ENCODE results near the gene SH3RF1.

Gene SH3RF1

DNA sequence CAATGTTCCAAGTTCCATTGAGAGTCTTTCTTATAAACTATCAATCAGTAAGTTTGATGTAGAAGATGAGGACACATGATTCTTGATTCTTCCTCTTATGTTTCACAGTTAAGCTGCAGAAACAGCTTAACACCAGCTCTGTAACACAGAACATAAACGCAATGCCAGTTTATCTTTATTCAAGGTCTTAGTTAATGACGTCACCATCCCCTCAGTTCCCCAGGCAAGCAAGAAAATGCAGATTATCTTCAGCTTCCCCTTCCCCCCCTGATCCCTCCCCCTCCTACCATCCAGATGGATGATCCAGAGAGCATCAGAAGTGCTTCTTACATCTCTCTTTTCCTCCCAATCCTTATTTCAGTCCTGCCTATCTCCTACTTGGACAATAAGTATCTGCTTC, 4.4 kb upstream of the SH3RF1 start:
- DNase-seq (ENCODE audit: low read depth, low spot score), result no peak

DNA sequence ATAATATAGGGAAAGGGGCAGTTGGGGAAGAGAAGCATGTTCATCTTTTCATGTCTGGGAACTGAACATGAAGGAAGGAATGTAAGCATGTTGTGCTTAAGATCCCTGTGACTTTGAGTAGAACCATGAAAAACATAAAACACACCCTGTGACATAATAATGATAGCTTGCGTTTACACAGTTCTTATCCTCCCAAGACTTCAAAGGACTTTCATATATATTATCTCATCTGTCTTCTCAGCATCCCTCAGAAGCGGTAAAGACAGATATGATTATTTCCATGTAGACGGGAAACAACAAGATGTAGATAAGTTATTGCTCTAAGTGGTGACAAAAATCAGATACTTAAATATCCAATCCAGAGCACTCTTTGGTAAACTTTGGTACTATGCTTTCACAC, 3.3 kb upstream of the SH3RF1 start:
- DNase-seq (ENCODE audit: low read depth, low spot score), result no peak

DNA sequence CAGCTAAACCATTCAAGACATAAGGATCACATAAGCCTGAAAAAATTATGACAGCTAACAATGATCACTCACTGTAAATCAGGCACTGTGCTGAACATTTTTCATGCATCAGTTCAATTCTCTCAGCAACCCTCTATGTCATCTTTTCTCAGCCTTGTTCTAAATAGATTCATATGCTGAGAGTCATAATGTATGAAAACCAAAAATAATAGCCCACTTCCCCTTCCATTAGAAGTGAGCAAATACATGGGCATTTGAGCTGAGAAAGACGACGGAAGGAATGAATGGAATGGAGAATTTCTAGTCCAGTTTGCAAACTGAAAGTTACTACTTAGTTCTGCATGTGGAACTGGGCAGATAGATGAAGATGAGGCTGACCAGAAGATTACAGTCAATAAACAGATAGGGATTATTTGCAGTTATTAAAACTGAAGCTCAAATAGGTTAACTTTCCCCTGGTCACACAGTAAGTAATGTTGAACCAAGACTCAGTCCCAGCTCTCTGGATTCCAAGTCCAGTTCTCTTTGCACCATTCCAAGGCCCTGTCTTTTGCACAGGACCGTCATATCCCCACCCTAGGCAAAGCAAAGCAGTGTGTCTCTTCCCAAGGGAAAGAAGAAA, 1.6 kb upstream of the SH3RF1 start:
- DNase-seq (ENCODE audit: low read depth, low spot score), result no peak

GRCh38 chr4:169271692-169272007, 894 bp upstream of the SH3RF1 start:
- no peak for DNase-seq (ENCODE audit: low read depth, low spot score)

DNA sequence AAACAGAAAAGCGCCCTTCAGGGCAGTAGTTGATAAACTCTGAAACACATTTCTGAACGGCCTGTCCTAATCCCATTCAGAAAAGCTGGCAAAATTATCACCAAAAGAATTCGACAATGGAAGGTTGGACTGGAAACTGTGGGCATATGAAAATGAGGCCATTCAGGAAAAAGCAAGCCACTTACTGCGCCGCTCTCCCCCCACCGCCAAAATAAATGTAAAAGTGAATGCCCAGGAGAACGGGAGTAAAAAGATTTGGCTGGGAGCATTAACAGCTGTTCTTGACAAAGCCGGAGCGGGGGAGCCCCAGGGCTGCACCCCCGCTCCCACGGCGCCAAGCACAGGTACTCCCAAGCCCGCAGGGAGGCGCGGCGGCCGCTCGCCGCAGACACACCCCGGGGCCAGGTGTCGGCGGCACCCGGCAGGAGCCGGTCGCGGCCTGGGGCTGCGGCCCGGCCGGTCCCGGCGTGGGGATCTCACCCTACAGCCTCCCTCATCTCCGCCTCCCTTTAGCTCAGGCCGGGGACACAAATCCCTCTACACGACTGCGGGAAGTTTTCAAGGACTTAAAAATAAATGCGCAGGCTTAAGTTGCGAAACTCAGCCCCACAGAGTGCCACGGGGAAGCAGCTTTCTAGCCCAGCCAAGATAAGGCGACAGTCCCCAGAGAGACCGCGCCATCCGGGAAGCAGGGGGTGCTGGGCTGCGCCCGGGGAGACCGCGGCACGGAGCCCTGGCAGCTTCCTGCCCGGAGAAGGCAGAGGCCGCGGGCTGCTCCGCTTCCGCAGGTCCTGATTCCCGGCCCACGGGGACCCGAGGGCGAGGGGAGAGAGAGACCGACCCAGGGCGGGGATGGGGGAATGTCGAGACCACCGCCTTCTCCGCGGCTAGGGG, 593 bp downstream of the SH3RF1 start:
- no peak for DNase-seq (ENCODE audit: low read depth, low spot score)

DNA sequence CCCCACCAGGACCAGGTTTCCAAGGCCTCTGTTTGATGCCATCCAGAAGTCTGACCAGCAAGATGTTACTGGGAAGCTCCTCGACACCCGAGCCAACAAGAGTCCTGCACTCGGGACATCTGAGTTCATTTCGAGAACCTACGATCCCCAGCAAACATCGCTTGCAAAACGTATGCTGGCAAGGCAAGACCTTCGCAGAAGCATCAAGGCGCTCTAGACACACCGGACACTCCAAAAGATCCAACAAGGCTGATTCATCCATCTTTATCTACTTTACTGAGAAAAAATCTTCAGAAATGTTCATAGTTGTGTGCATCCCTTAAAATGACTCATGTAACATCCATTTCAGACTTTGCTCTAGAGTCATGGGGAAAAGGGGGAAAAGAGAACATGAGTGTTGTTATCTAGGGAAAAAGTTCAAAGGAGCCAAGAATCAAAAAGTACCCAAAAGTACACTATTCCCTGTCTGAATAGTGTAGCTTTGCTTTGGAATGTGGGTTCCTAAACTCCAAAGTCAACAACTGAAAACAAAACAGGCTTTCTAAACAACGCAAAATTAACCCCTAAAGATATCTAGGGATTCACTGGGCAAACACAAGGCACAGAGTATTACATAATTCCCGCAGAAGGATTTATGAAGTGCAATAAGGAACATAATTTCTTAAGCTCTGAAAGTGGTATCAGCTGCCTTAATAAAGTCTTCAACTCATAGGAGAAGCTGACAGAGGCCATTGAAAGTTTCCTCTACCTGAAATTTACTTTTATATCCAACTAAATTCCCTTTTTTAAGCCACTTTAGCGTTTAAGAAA, 1.6 kb downstream of the SH3RF1 start:
- no peak for DNase-seq (ENCODE audit: low read depth, low spot score)

DNA sequence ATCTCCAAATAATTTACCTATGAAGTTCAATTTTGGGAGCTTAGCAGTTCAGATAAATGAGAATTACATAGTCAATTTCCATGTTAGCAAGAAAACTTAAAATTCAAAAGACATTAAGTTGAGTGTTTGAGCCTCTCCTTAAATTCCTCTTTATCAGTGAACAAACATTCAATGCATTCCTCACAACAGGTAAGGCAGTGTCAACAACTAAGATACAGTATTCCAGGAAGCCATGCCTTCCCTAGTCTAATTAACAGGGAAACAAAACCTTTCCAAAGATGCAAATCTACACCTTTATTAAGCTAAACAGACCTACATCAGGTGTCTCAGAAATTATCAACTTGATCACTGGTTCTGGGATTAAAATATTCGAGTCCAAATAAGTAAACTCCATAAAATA, 3.7 kb downstream of the SH3RF1 start:
- DNase-seq (ENCODE audit: low read depth, low spot score), result no peak

GRCh38 chr4:169266661-169267060, 4.1 kb downstream of the SH3RF1 start:
- DNase-seq (ENCODE audit: low read depth, low spot score), result no peak

DNA sequence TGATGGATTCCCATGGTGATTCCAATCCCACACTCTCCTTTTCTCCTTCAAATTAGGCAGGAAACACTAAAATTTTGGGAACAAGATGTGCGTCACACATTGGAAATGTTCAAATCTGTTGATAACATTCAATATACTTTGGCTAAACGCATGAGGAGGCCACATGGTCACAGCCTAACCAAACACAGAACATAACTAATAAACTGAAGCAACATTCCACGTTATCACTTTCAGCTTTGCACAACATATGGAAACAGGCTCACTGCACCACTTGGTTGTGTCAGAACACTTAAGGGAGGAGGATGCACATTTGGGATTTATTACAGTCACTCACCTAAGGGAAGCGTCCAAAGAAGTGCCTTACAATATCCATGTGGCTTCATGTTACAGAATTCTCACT, 4.7 kb downstream of the SH3RF1 start:
- no peak for DNase-seq (ENCODE audit: low read depth, low spot score)

GRCh38 chr4:169263791-169264392, 6.9 kb downstream of the SH3RF1 start:
- no peak for DNase-seq (ENCODE audit: low read depth, low spot score)

DNA sequence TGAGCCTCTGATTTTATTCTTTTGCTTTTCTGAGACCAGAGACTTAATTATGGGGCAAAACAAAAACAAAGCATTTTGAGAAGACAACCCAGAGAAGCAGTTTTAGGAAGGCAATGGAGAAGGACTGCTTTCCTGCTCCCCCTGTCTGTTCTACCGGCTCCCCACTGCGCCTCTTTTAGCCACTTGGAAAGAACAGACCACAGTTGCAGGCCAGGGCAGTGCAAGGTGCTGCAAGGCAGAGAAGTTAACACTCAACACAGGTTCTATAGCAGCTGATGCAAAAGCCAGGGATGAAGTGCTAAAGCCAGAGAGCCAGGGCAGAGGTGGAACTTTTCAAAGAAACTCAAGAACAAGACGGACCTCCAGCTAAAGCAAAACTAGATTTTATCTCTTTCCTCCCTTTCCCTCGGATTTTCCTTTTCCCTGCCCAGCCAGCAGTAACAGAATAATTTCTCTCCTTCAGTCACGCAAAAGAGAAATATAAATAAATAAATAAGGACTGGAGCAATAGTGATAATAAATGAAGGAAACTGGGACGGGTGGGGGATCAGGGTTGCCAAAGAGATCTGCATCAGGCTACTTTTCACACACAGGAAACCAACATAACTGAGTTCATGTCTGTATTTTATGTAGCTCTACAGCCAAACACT, 10.4 kb downstream of the SH3RF1 start:
- DNase-seq (ENCODE audit: low read depth, low spot score), result no peak

- no peak for DNase-seq (ENCODE audit: low read depth, low spot score)
Measured at GRCh38 chr4:169259271-169259670, 11.5 kb downstream of the SH3RF1 start.

DNA sequence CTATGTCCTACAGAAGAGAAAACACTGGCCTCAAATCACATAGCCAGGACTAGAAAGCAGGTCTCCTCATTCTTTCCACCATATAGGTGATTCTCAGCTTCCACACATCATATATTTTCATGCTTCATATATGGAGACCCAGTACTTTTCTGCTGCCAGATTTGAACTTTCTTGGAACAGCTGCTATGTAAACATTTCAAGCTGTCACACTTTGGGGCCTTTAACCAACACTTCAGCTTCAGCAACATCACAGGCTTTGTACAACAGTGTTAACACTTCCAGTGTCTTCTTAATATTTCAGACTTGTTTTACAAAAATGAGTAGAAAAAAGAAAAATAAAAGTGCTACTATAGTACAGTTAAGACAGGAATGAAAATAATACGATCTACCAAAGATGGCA, 12.6 kb downstream of the SH3RF1 start:
- no peak for DNase-seq (ENCODE audit: low read depth, low spot score)

- no peak for DNase-seq (ENCODE audit: low read depth, low spot score)
Measured at GRCh38 chr4:169256856-169257761, 13.6 kb downstream of the SH3RF1 start.

DNA sequence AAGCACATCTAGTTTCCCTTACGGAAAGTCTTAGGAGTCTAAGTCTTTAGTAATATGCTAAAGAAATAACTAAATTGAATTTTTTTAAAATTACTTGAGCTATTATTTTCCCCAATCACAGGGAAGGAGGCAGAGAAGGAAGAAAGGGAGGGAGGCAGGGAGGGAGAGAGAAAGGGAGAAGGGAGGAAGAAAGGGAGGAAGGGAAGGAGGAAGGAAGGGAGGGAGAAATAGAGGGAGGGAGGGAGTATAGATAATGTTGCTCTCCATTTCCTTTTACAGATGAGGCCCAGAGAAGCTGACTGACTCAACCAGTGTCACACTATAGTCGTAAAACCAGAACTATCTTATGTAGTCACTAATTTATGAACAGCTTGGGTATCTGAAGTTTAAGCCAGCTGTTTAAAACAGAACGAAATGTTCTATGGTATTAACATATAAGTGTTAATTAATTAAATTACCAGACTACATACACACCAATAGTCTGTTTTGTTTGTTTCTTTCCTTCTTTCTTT, 14.6 kb downstream of the SH3RF1 start:
- no peak for DNase-seq (ENCODE audit: low read depth, low spot score)

DNA sequence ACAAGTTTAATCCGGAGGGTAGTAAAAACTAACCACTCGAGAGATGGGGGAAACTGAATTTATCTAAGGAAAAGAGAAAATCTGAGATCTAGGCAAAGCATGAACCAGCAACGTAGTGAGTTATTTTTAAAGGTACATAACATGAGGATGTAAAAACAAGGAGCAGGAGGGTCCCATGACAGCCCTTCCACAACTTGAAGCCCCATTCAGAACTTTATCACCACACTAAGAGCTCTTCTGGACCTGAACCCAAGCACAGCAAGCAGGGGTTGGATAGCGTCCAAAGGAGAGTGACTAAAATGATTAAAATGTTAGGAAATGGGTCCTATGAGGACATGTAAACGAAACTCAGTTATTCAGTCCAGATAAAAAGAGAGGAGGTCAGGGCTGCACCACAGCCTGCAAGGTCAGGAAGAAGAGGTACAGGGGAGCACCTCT, 16.2 kb downstream of the SH3RF1 start:
- no peak for DNase-seq (ENCODE audit: low read depth, low spot score)

- DNase-seq (ENCODE audit: low read depth, low spot score), result no peak
Measured at GRCh38 chr4:169253904-169254303, 16.9 kb downstream of the SH3RF1 start.

DNA sequence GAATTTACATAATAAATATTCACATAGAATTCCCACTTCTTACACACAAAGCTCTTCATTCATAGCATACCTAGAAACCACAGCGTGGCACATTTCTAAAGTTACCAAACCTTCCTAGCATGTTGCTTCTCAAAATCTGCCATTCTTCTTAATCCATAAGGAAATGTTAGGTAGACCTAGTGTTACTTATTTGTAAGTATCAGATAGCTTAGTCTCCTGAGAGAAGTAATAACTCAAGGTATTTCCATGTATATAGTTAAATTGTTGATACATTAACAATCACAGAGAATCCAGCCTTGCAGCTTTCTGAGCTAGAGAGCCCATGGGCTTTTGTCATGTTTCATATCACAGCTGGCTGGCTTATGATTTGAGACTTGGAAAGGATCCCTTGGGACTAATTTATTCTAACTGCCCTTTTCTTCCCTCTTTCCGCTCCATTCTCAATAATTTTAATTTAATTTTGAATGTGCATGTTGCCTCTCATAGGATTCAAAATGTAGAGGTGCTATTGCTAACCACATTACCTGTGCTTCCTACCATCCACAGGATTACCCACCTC, 17.6 kb downstream of the SH3RF1 start:
- DNase-seq (ENCODE audit: low read depth, low spot score), result no peak

DNA sequence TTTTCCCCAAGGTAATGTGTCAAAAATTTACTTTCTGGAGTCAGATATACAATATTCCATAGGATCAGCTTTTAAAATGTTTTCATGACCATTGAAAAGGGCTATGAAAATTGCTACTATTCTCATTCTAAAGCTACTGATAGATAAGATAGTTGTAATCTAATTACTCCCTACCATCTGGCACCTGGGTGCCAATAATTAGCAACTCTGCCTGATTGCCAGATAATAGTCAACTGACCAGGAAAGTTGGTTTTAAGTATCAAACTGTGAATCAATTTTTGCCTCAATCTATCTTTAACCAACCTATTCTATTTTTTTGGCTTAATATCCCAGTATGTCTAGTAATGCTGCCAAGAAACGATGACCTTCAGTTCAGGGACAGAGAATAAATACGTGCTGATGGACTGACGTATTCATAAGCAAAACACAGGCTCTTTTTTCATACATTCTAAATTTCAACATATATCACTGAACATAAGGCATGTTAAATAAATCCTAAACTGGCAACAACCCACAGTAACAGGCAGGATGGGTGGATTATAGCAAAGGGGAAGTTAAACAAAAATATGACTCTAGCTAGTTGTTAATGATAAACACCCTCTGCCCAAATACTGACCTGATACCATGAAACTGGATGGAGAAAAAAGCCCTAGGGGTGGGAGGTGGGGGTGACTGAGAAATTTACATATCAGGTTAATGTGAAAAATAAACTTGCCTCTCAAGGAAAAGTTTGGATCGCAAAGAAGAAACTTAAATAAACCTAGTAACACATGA, 18.2 kb downstream of the SH3RF1 start:
- DNase-seq (ENCODE audit: low read depth, low spot score), result no peak
